Epithelial cell of esophagus (primary cell): ENCODE results near the gene MACROD2.
A peak's percentile ranks its signal among the peaks of the same experiment; 100 is the strongest.

ENCODE experiments used
- DNase-seq: peaks from one replicate; pipeline ENCODE4 v3.0.0; 2010; ENCODE audit warnings: low read depth
- H3K4me3 ChIP-seq: 2 replicates; pipeline ENCODE4 v1.5.1; 2011; ENCODE audit warnings: mild to moderate bottlenecking, low read length, control low read depth
- TF ChIP-seq, protein P1 (sequence below): IDR thresholded peaks from 2 replicates; pipeline ENCODE4 v1.5.1; 2011; ENCODE audit warnings: low read depth, mild to moderate bottlenecking, low read length, control low read depth, inconsistent platforms; ENCODE audit not compliant: insufficient read depth; ENCODE audit errors: missing control alignments

Gene MACROD2

DNA sequence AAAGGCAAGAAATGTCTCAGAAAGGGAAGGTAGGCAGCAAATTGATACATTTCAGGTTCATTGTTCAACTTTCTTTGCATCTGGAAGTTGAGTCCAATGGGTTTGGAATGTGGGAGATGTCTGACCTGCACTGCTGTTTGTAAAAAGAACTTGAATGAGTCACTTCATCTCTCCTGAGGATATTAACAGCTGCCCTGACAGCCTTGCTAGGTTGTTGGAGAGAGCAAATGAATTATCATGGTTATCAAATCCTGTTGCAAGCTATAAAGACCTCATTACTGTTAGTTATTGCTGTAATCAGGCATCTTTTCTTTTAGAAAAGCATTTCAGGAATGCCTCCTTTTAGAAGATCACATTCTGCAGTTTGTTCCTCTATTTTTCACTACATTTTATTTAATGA lies 365.1 kb downstream of the MACROD2 start:
- TF ChIP-seq, protein P1, sequence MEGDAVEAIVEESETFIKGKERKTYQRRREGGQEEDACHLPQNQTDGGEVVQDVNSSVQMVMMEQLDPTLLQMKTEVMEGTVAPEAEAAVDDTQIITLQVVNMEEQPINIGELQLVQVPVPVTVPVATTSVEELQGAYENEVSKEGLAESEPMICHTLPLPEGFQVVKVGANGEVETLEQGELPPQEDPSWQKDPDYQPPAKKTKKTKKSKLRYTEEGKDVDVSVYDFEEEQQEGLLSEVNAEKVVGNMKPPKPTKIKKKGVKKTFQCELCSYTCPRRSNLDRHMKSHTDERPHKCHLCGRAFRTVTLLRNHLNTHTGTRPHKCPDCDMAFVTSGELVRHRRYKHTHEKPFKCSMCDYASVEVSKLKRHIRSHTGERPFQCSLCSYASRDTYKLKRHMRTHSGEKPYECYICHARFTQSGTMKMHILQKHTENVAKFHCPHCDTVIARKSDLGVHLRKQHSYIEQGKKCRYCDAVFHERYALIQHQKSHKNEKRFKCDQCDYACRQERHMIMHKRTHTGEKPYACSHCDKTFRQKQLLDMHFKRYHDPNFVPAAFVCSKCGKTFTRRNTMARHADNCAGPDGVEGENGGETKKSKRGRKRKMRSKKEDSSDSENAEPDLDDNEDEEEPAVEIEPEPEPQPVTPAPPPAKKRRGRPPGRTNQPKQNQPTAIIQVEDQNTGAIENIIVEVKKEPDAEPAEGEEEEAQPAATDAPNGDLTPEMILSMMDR, result no peak
- no peak overlapping the region for H3K4me3 ChIP-seq
- DNase-seq, result peak; percentile 63

DNA sequence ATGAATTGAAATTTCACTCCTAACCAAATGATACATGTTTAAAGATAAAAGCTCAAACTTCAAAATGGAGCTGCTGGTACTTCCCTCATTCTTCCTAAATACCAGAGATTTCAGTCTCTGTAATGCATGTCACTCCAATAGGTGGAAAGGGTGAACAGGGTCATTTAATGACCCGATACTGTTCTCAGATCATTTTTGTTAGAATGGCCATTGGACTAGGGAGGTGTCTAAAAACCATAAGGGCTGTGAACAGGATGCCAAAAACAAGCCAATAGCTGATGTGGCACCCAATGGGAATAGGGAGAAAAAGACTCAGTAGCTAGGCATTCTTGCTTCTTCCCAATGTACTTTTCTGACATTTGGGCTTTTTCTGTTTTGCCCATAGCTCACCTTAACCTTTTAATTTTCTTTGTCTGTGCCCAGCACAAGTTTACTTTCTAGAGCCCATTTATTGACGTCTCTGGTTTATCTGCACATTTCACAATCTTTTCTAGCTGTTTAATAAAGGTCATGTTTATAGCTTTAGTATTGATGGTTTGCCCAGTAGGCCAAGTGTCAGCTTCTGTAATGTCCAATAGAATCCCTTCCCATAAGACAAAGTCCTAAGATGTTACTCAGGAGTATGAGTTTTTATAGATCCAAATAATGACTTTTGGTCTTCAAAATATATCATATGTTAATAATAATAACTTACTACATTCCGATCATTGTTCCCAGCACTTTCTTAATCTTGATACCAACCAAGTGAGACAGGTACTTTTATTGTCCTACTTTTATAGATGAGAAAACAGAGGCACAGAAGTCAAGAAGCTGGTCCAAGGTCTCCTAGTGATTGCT lies 366.4 kb downstream of the MACROD2 start:
- TF ChIP-seq, protein P1, result no peak
- H3K4me3 ChIP-seq, result no peak overlapping the region
- no peak for DNase-seq

DNA sequence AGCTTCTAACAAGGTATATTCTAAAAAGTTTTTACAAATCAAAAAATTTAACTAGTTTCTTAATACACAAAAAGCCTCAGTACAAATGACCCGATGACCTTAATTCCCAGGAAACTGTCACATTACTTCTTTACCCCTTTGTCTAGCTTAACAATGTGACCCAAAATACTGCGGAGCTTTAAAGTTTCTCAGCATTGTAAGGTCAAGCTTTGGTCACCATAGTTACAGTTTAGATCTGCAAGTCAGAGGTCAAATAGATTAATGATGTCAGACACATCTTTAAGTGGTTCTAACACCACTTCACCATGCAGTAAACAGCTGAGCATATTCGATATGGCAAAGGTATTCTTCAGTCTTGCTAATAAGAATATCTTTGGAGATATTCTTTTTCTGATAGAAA lies 378.9 kb downstream of the MACROD2 start:
- no peak overlapping the region for H3K4me3 ChIP-seq
- DNase-seq, result no peak
- TF ChIP-seq, protein P1, result no peak

DNA sequence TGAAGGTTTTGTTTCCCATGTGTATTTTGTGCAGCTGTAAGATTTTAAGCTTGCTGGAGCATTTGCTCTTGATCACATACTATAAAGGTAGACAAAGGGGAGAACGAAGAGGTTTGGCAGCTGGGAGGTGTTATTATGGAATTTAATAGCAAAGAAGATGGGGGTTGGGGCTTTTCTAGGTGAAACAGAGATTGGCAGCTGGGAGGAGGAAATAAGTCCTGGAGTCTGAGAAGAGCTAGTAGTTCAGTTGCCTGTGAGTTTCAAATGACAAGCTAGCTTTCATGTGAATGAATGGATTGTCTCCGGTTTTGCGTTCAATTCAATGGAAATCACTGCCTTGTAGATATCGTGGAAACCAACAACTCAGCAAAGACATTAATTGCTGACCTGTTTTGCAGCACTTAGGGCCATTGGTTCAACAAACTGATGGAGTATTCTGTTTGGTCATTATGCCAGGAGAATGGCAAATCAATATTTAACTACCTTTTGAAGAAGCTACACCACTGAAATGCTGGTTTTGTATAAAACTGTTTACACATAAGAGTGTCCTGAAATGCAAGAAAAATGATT lies 380.2 kb downstream of the MACROD2 start:
- no peak for DNase-seq
- no peak overlapping the region for H3K4me3 ChIP-seq
- TF ChIP-seq, protein P1, result no peak

DNA sequence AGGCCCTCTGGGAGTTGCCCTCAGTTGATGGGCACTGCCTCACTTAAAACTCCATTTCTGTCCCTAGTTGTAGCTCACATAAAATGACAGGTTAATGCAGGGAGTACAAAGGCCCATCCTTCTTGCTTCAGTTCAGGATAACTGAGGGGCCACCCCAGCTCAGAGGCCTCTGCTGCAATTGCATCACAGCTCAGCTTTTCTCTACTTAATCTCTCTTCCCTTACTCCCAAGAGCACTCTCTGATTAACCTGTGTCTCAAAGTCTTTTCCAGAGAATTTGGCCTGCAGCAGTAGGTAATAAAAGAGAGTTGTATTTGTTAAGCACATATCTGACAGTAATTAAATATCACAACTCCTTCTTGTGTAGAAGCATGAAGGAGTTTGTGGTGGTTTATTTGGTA lies 383.0 kb downstream of the MACROD2 start:
- TF ChIP-seq, protein P1, result no peak
- no peak for DNase-seq

DNA sequence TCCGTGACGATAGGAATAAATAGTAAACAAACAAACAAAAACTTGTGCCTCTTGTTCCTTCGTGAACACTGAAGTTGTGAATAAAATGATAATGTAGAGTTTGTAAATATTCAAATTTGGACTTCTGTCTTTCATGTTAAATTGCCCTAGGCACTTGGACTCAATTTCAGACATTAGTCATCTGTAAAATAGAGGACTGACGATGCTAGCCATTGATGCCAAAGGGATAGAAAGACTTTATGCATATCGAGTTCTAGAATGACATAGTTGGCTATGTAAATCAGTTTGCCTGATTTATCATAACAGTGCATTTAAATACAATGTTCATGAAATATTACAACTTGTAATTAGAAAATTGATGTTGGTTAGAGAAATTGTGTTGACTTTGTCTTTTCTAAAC lies 388.0 kb downstream of the MACROD2 start:
- peak; percentile 35 for DNase-seq
- TF ChIP-seq, protein P1, result no peak
- no peak overlapping the region for H3K4me3 ChIP-seq

More for the DNA sequence above, 383.0 kb downstream of the MACROD2 start:
- H3K4me3 ChIP-seq, result no peak overlapping the region
